GM18861 (cell line): ENCODE data around the gene PSTPIP1.

Source experiments
- ATAC-seq: cut with Tn5 transposase; IDR thresholded peaks from one replicate; pipeline ENCODE4 v1.9.1; 2021; ENCODE audit not compliant: unreplicated experiment

Gene PSTPIP1

GRCh38 chr15:77040673-77041072, 45.7 kb downstream of the PSTPIP1 start:
- ATAC-seq, result no peak

DNA sequence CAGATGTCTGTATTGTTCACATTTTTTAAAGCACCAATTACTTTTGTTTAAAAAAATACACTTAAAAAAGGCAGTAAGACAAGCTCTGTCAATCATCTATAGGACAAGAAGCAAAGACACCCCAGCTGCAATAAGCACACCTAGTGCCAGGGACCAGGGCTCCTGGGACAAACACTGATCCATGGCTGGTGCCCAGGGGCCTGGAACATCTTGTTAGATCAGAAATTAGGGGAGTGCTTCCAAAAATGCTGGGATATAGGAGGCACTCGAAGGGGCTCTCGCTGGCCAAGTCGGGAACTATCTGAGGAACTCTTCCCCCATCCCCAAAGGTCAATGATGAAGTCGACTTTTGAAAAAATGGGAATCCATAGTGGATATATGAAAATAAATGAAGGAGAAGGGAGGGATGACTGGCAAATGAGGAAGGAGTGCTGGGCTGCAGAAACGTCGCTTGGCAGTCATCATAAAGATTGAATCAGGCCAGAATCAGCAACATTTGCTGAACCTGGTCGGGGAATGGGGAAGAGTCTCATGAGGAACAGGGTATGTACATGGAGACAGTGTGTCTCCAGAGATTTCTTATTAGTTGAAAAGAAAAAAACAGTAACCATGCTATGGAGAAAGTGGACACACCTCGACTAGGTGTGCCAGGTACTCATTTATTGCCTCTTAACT, 47.5 kb downstream of the PSTPIP1 start:
- no peak for ATAC-seq

DNA sequence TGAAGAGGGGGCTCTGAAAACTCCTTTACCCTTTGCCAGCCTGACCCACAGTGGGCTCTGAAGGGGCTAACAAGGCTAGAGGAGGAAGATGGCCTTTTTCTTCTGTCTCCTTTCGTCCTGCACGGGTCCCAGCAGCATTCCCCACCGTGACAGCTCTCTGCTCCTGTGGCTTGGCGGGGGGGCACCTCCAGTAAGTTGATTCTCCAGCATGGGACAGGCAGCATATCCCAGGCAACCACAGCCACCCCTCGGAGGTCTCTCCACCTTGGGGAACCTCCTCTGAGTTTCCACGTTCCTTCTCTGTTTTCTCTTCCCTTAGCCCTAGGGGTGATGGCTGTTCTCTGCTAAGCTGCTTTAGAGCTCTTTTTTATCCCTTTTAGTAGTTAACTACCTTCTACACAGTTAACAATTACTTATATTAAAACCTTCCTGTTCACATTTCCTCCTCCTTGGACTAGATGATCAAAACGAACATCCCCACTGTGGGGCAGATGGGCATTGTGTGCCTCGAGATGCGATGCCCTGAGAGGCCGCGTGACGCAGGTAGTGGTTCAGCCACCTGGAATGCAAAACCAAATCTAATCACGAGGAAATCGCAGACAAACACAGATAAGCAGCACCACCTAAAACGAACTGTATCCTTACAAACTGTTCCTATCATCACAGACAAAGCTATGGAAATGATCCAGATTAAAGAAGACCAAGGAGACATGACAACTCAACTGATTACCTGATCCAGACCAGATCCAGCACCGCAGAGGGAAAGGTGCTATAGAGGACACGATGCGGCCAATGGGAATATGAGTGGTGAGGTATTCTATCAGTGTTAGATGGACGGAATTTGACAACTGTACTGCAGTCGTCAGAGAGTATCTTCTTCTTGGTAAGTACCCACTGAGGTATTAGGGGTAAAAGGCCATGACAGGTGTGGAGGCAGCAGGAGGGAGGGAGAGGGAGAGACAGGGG, 48.3 kb downstream of the PSTPIP1 start:
- no peak for ATAC-seq

DNA sequence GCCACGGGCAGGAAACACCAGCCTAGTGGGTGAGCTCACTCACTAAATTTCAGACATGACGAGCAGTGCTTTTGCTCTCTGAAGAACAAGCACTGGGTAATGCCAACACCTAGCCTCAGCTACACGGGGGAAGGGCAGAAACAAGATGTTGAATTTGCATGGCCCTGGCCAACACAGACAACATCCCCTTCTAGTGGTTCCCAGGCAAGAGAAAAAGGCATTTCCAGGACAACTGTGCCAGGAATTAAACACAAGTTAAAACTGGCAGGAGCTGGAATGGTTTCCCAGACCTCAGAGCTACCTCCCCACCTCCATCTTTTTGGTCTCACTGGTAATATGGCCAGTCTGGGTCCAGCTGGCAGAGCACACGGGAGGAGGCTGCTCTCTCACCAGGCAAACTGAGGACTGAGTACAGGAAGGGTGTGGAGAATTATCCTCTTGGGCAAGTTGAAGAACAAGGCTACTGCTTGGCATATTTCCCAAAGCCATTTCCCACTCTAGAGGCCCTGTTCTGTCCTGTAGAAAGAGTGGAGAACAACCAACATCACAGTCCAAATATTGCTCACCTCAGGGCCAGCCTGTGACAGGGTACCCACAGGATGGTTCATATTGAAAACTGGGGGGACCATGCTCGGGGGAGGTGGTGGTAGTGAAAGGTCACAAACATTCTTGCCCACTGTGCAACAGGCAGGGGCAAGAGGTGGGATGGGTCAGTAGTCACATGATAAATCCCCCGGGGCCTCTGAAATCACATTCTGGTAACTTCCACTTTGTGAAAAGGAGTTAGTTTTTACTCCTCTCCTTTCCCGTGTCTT, 49.5 kb downstream of the PSTPIP1 start:
- no peak for ATAC-seq

- ATAC-seq, result no peak
These were observed 51.1 kb downstream of the PSTPIP1 start for GRCh38 chr15:77045985-77046384.

DNA sequence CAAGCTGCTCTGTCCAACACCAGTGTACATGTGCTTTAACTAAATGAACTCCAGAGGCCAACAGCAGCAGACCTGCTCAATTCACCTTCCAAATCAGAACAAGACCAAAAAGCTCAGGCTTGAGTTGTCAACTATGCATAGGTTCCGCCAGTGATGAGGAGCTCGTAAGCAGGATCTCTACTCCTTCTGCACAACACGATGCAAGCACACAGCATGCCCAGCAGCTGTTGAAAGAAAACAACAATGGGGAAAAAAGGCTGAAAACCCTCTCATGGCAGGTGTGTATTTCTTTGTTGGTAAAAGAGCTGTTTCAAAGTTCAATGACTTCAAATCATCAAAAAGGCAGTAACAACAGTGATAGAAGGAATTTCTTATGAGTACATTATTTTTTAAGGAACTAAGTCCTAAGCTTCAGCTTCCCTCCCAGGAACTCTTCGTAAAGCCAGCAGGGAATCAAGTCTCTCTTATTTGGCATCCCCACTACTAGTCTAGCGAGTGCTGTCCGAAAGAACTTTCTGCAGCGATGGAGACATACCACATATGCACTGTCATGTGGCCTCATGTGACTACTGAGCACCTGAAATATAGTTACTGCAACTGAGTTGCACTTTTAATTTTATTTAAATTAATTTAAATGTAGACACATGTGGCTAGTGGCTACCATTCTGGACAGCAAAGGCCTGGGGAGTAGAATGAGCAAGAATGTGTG, 51.9 kb downstream of the PSTPIP1 start:
- ATAC-seq, result no peak

GRCh38 chr15:77048135-77048876, 53.4 kb downstream of the PSTPIP1 start:
- ATAC-seq, result no peak

- no peak for ATAC-seq
These were observed 57.6 kb downstream of the PSTPIP1 start for GRCh38 chr15:77052556-77052955.

- ATAC-seq, result no peak
These were observed 58.8 kb downstream of the PSTPIP1 start for GRCh38 chr15:77053709-77054108.

DNA sequence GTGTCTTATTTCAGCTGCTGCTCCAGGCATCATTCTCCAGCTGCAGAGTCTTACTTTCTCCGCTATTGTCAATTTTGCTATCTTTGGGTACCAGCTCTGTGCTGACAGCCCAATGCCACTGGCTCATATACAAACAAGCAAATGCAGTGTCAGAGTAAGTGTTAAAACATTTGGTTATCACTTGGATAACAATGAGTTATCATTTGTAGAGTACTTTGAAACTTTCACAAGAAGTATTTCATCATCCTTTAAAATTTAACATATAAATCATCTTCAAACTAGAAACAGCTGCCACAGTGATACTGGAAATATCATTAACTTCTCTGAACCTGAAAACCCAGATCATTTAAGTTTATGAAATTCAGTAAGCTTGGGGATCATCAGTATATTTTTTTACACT, 62.1 kb downstream of the PSTPIP1 start:
- no peak for ATAC-seq

GRCh38 chr15:77057685-77058084, 62.8 kb downstream of the PSTPIP1 start:
- ATAC-seq, result no peak

GRCh38 chr15:77058468-77058867, 63.5 kb downstream of the PSTPIP1 start:
- ATAC-seq, result no peak

- ATAC-seq, result no peak
These were observed 64.9 kb downstream of the PSTPIP1 start for GRCh38 chr15:77059786-77060361.

- no peak for ATAC-seq
These were observed 65.6 kb downstream of the PSTPIP1 start for GRCh38 chr15:77060546-77060945.

DNA sequence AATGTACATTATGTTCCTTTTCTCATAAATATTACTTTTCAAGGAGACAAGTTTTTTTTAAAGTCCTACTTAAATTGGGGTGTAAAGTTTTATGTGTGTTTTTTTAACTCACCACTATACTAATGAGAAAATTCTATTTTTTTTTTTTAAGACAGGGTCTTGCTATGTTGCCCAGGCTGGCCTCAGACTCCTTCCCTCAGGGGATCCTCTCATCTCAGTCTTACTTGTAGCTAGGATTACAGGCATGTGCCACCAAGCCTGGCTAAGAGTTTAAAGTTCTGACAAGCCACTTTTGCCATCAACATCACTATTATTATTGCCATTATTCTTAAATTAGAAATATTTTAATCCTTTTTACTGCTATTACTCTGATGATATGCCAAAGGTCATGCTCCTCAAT, 68.3 kb downstream of the PSTPIP1 start:
- ATAC-seq, result no peak

GRCh38 chr15:77064063-77064462, 69.1 kb downstream of the PSTPIP1 start:
- no peak for ATAC-seq

GRCh38 chr15:77064539-77065308, 69.8 kb downstream of the PSTPIP1 start:
- no peak for ATAC-seq

- ATAC-seq, result no peak
These were observed 72.2 kb downstream of the PSTPIP1 start for GRCh38 chr15:77066971-77067690.
